K562 (cell line): ENCODE results near the gene COL21A1. TPM values are rescaled to one million over a fixed set of nuclear protein-coding genes. Genes with fewer than 3 reads are reported as not detected.
A peak's percentile ranks its signal among the peaks of the same experiment; 100 is the strongest.

ENCODE experiments used
- ATAC-seq: fragments of 200-7000 bp; cut with Tn5 transposase; 3 replicates; pipeline ENCODE4 v1.9.1; 2020; ENCODE audit warnings: moderate library complexity
- BruUV-seq: library from RNA; stranded (reverse); fragments of 400-500 nt; replicated peaks from 2 replicates; lab custom pipeline; 2021; lab: Mats Ljungman, UMichigan
- CTCF ChIA-PET: fragments of 300-600 bp; formaldehyde crosslinking; extraction: SDS; loops from one replicate; lab custom pipeline; 2021; ENCODE audit warnings: low intra/inter-chr PET ratio; lab: Yijun Ruan, JAX
- POLR2A ChIA-PET: fragments of 300-600, 350-650 bp; sonication (Branson Sonifier 250); formaldehyde crosslinking; extraction: SDS; loops from one replicate; lab custom pipeline; 2021; ENCODE audit warnings: antibody characterized with exemption, inconsistent platforms; lab: Yijun Ruan, JAX
- DNase-seq, 4 experiments: peaks; one replicate each; pipeline versions ENCODE4 v3.0.0 to v3.0.0-alpha.2; 2011 to 2018; ENCODE audit warnings: low spot score in 3 of 4, mixed read lengths in 3 of 4; ENCODE audit errors: extremely low read depth in 1 of 4
- FAIRE-seq: peaks from 2 replicates; lab custom pipeline; 2011; peaks lifted over from hg19 to GRCh38; lab: Jason Lieb, UNC
- H2AFZ ChIP-seq: 2 replicates; pipeline ENCODE4 v1.6.0; 2011; ENCODE audit warnings: low read depth, low read length, control low read depth, inconsistent platforms
- H3K27ac ChIP-seq: fragments of 200-600 bp; 3 replicates; pipeline ENCODE4 v1.8.0; 2011; ENCODE audit warnings: low read depth, mild to moderate bottlenecking, control low read depth, inconsistent platforms, low read length, moderate library complexity, mixed read lengths; ENCODE audit errors: extremely low read depth
- H3K27me3 ChIP-seq, 2 experiments: fragments of 300-600 bp in 1 of 2; 2 replicates in 1 of 2; 3 replicates in 1 of 2; pipeline versions ENCODE4 v1.6.0 to v1.8.0; 2011; ENCODE audit warnings: inconsistent platforms in 2 of 2, low read length in 2 of 2, mild to moderate bottlenecking in 1 of 2, mixed read lengths in 1 of 2, moderate library complexity in 1 of 2; ENCODE audit not compliant: control insufficient read depth in 2 of 2, insufficient read depth in 2 of 2
- H3K36me3 ChIP-seq: fragments of 300-600 bp; 3 replicates; pipeline ENCODE4 v1.8.0; 2011; ENCODE audit warnings: mild to moderate bottlenecking, low read length, inconsistent platforms; ENCODE audit not compliant: control insufficient read depth, insufficient read depth
- H3K4me1 ChIP-seq, 2 experiments: fragments of 200-600 bp in 1 of 2; replicated peaks in 1 of 2; 2 replicates in 1 of 2; 3 replicates in 1 of 2; pipeline versions ENCODE4 v1.5.1 to v1.8.0; 2011; ENCODE audit warnings: inconsistent platforms in 2 of 2, low read length in 2 of 2, mild to moderate bottlenecking in 1 of 2, mixed read lengths in 1 of 2, moderate library complexity in 1 of 2; ENCODE audit not compliant: control insufficient read depth in 2 of 2, insufficient read depth in 2 of 2
- H3K4me2 ChIP-seq: 2 replicates; pipeline ENCODE4 v1.6.1; 2011; ENCODE audit warnings: low read length, control low read depth, inconsistent platforms, mixed read lengths; ENCODE audit not compliant: insufficient read depth
- H3K4me3 ChIP-seq: fragments of 200-600 bp; sonication (generic), shearing (Covaris generic); 2 replicates; pipeline ENCODE4 v1.5.1; 2016; ENCODE audit warnings: control low read depth, inconsistent platforms
- H3K79me2 ChIP-seq: fragments of 200-600 bp; 3 replicates; pipeline ENCODE4 v1.8.0; 2011; ENCODE audit warnings: low read length, inconsistent platforms; ENCODE audit not compliant: control insufficient read depth, insufficient read depth
- H3K9ac ChIP-seq, 2 experiments: 2 replicates each; pipeline versions ENCODE4 v1.6.0 to v1.6.1; 2011; ENCODE audit warnings: low read depth in 2 of 2, low read length in 2 of 2, control low read depth in 1 of 2, inconsistent platforms in 1 of 2, mild to moderate bottlenecking in 1 of 2, mixed read lengths in 1 of 2; ENCODE audit not compliant: insufficient read depth in 1 of 2
- H3K9me1 ChIP-seq: one replicate; pipeline ENCODE4 v1.6.0; 2011; ENCODE audit warnings: inconsistent platforms, mild to moderate bottlenecking, low read length, moderate library complexity; ENCODE audit not compliant: control insufficient read depth, insufficient read depth
- H3K9me3 ChIP-seq: replicated peaks from 2 replicates; pipeline ENCODE4 v1.5.1; 2011; ENCODE audit warnings: low read depth, low read length, inconsistent platforms; ENCODE audit not compliant: control insufficient read depth, insufficient read depth
- H4K20me1 ChIP-seq: replicated peaks from 2 replicates; pipeline ENCODE4 v1.6.1; 2011; ENCODE audit warnings: low read length, inconsistent platforms, mixed read lengths; ENCODE audit not compliant: control insufficient read depth, insufficient read depth
- NCOA2 ChIP-seq, 2 experiments: fragments of 450-650 bp; IDR thresholded peaks; 2 replicates each; pipeline ENCODE4 v1.6.1; 2018; ENCODE audit warnings: mild to moderate bottlenecking in 2 of 2, moderate library complexity in 1 of 2; ENCODE audit not compliant: partially characterized antibody in 2 of 2
- TAF15 ChIP-seq: fragments of 200-400 bp; formaldehyde crosslinking; IDR thresholded peaks from 2 replicates; pipeline ENCODE4 v1.6.1; 2017; ENCODE audit warnings: mild to moderate bottlenecking, low read depth, low read length, moderate library complexity
- TGIF2 ChIP-seq: sonication (generic); formaldehyde crosslinking; IDR thresholded peaks from 2 replicates; pipeline ENCODE4 v1.8.1; 2022; ENCODE audit warnings: mild to moderate bottlenecking, missing genetic modification reagents, moderate library complexity
- ZNF766 ChIP-seq: fragments of 200-800 bp; sonication (Bioruptor generic); conservative IDR thresholded peaks from 2 replicates; pipeline ENCODE4 v1.6.1; 2016; ENCODE audit warnings: missing genetic modification characterization, missing compliant biosample characterization
- in situ Hi-C: fragments of 300-500 bp; cut with MboI; formaldehyde crosslinking; loops from 4 replicates; pipeline ENCODE4 v1.15.0; 2018; ENCODE audit warnings: inconsistent platforms, mixed read lengths
- intact Hi-C: fragments of 100-400 bp; cut with micrococcal nuclease; formaldehyde crosslinking; loops from 2 replicates; pipeline ENCODE4 v1.14.2; 2022
- polyA plus RNA-seq, 8 experiments: library from polyadenylated mRNA; depleted of rRNA in 4 of 8; stranded (reverse) in 5 of 8; unstranded in 3 of 8; fragments of >200 nt; fragmentation: Nextera tagmentation in 2 of 8; fragmentation: Illumina TruSeq in 1 of 8; extraction: Ambion mirVana in 2 of 8; extraction: Trizol in 1 of 8; gene quantifications; 2 replicates each; pipeline versions ENCODE4 v1.2.1 to v1.2.3, GENCODE V29; 2011 to 2014; ENCODE audit warnings: inconsistent platforms in 1 of 8, missing spikeins in 1 of 8
- total RNA-seq, 7 experiments: library from RNA; depleted of rRNA in 6 of 7; stranded (reverse); fragments of >200 nt in 6 of 7; fragmentation: Illumina TruSeq in 2 of 7; extraction: Trizol in 2 of 7; gene quantifications; 2 replicates each; pipeline versions ENCODE4 v1.2.1 to v1.2.3, GENCODE V29; 2011 to 2021; ENCODE audit warnings: low replicate concordance in 1 of 7
- TF ChIP-seq, protein P1 (sequence below): fragments of 450-650 bp; IDR thresholded peaks from 2 replicates; pipeline ENCODE4 v1.6.1; 2018; ENCODE audit warnings: mild to moderate bottlenecking, low read depth; ENCODE audit not compliant: partially characterized antibody
- TF ChIP-seq, protein P2 (sequence below): sonication (generic); formaldehyde crosslinking; IDR thresholded peaks from 2 replicates; pipeline ENCODE4 v1.8.0; 2022; ENCODE audit warnings: missing genetic modification reagents, mild to moderate bottlenecking, moderate library complexity, borderline replicate concordance

The COL21A1 gene
- total and polyA plus RNA-seq, 9 of the 15 experiments (the other 6 are each of a cell fraction or from before 2014, with no cell fraction given), result 0.03 to 0.76 (median 0.25) TPM

DNA sequence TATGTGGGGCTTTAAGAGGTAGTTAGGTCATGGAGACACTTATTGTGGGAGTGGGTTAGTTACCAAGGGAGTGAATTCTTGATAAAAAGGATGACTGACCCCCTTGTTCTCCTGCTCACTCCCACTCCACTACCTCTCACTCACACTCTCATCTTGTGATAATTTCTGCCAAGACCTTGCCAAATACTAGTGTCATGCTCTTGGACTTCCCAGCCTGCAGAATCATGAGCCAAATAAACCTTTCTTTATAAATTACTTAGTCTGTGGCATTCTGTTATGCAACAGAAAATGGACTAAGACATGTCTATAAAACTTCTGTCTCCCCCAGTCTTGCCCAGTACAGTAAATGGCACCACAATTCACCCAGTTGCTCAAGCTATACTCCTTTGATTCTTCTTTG is 93.3 kb downstream of the COL21A1 start:
- H3K4me3 ChIP-seq, result no peak overlapping the region
- H3K79me2 ChIP-seq, result no peaks in the 10 kb centered on the region
- in situ Hi-C loops (no loop called here), intact Hi-C loops (no loop called here)
- no peak for TF ChIP-seq NCOA2 (IDR thresholded peaks at IDR 0.05; ENCODE audit: partially characterized antibody in 2 of 2)
- no peak for TF ChIP-seq TGIF2 (CRISPR knock-in tag)
- TF ChIP-seq, protein P1, sequence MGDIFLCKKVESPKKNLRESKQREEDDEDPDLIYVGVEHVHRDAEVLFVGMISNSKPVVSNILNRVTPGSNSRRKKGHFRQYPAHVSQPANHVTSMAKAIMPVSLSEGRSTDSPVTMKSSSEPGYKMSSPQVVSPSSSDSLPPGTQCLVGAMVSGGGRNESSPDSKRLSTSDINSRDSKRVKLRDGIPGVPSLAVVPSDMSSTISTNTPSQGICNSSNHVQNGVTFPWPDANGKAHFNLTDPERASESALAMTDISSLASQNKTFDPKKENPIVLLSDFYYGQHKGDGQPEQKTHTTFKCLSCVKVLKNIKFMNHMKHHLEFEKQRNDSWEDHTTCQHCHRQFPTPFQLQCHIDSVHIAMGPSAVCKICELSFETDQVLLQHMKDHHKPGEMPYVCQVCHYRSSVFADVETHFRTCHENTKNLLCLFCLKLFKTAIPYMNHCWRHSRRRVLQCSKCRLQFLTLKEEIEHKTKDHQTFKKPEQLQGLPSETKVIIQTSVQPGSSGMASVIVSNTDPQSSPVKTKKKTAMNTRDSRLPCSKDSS, result no peak
- TF ChIP-seq ZNF766 (CRISPR knock-in tag), result peak; percentile 66
- TF ChIP-seq, protein P2, sequence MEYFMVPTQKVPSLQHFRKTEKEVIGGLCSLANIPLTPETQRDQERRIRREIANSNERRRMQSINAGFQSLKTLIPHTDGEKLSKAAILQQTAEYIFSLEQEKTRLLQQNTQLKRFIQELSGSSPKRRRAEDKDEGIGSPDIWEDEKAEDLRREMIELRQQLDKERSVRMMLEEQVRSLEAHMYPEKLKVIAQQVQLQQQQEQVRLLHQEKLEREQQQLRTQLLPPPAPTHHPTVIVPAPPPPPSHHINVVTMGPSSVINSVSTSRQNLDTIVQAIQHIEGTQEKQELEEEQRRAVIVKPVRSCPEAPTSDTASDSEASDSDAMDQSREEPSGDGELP (CRISPR knock-in tag), result no peak
- no peak for TF ChIP-seq TAF15
- ATAC-seq (no peak), FAIRE-seq (no peak), DNase-seq (no peak)
- ChIA-PET CTCF (no interaction called here), POLR2A (no interaction called here)
- no peaks in the 10 kb centered on the region for H3K9me3 ChIP-seq
- no peak overlapping the region for H3K9ac ChIP-seq
- no peak overlapping the region for H3K27ac ChIP-seq
- BruUV-seq, result no TSS peak
- no peak overlapping the region for H2AFZ ChIP-seq
- no peaks in the 10 kb centered on the region for H3K4me1 ChIP-seq
- H3K36me3 ChIP-seq, result no peaks in the 10 kb centered on the region
- no peaks in the 10 kb centered on the region for H3K27me3 ChIP-seq
- H3K4me2 ChIP-seq, result no peak overlapping the region
- no peaks in the 10 kb centered on the region for H3K9me1 ChIP-seq
- H4K20me1 ChIP-seq, result no peaks in the 10 kb centered on the region
